Measurements from ENCODE around the gene OR7E24.

DNA sequence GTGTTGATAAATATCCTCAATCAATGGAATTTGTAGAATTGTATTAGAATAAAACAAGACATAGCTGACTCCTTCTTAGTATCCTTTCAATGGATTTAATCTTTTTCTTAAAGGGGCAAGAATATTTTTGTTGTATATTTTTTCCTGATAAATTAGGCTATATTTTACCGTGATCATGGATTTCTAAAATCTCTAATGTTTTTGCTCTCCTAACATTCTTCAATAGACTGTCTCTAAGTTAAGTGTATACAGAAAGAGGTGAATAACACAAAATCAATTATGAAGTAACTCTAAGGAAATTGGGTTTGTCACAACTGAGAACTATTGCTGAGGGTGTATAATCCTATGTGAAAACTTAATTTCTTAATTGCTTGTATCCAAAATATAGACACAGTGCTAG is at the start of gene OR7E24:
- TF ChIP-seq, protein P1, sequence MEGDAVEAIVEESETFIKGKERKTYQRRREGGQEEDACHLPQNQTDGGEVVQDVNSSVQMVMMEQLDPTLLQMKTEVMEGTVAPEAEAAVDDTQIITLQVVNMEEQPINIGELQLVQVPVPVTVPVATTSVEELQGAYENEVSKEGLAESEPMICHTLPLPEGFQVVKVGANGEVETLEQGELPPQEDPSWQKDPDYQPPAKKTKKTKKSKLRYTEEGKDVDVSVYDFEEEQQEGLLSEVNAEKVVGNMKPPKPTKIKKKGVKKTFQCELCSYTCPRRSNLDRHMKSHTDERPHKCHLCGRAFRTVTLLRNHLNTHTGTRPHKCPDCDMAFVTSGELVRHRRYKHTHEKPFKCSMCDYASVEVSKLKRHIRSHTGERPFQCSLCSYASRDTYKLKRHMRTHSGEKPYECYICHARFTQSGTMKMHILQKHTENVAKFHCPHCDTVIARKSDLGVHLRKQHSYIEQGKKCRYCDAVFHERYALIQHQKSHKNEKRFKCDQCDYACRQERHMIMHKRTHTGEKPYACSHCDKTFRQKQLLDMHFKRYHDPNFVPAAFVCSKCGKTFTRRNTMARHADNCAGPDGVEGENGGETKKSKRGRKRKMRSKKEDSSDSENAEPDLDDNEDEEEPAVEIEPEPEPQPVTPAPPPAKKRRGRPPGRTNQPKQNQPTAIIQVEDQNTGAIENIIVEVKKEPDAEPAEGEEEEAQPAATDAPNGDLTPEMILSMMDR (IDR thresholded peaks at IDR 0.05), result no peak
- no peak for TF ChIP-seq POLR2A (IDR thresholded peaks at IDR 0.05)

All from Peyer's patch (tissue), 4 donors.